Lower leg skin (tissue), 4 donors: ENCODE measurements around the gene NAMPT. TPM values are rescaled to one million over a fixed set of nuclear protein-coding genes. Genes with fewer than 3 reads are reported as not detected.
"Not testable (repeated sequence)": the region's sequence is repeated elsewhere in the genome, so short reads cannot be mapped to it uniquely, and the experiment has no call there.

Experiments used
- DNase-seq, 2 donors: peaks; one replicate each; pipeline ENCODE4 v3.0.0-alpha.2; 2019; ENCODE audit warnings: low spot score in 2 of 2
- H3K4me3 ChIP-seq: fragments of 200-600 bp; sonication (generic); 2 replicates; pipeline ENCODE4 v1.5.1; 2017; ENCODE audit warnings: mild to moderate bottlenecking, low read depth; ENCODE audit not compliant: poor library complexity, severe bottlenecking
- POLR2A ChIP-seq, 2 donors: fragments of 450-650 bp; IDR thresholded peaks; one replicate each; pipeline ENCODE4 v1.6.1; 2016 to 2017; ENCODE audit warnings: antibody characterized with exemption in 2 of 2, mild to moderate bottlenecking in 1 of 2, moderate library complexity in 1 of 2
- WGBS, 2 donors: methylation state at CpG; one replicate each; pipeline ENCODE4 v1.1.5; 2018; 5-methylcytosine and 5-hydroxymethylcytosine counted together
- intact Hi-C: fragments of 100-400 bp; cut with DNase I; formaldehyde crosslinking; loops from one replicate; pipeline ENCODE4 v1.15.0; 2023; ENCODE audit warnings: low total_unique reads
- total RNA-seq, 4 donors: library from RNA; depleted of rRNA; stranded (reverse); fragments of >200 nt; gene quantifications; one replicate each; pipeline ENCODE4 v1.1.0, GENCODE V29; 2016
- TF ChIP-seq, protein P1 (sequence below), 3 donors: fragments of 450-650 bp; IDR thresholded peaks; one replicate each; pipeline ENCODE4 v1.5.1; 2016; ENCODE audit warnings: antibody characterized with exemption in 3 of 3, mild to moderate bottlenecking in 3 of 3, moderate library complexity in 2 of 3

The NAMPT gene
- total RNA-seq, 4 donors from 2014 or later, result 94.9 to 170 (median 114) TPM

DNA sequence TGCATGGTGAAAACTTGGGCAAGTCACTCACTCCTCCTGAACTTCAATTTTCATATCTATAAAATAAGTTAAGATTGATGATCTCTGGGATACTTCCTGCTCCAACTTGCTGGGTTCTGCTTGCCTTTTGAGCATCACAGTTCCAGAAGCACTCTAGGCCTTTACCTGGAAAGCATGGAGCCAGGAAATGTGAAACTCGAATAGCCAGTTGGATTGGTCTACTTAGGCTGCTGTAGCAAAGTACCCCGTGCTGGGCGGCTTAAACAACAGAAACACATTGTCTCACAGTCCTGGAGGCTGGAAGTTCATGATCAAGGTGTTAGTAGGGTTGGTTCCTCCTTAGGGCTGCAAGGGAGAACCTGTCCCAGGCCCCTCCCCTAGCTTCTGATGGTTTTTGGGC, 64.5 kb downstream of the NAMPT start:
- DNase-seq, result peak in 1 of 2 donors; percentile 50
- 66 to 80% methylated on average over 3 of the region's 3 CpGs for WGBS, 2 donors
- TF ChIP-seq, protein P1, sequence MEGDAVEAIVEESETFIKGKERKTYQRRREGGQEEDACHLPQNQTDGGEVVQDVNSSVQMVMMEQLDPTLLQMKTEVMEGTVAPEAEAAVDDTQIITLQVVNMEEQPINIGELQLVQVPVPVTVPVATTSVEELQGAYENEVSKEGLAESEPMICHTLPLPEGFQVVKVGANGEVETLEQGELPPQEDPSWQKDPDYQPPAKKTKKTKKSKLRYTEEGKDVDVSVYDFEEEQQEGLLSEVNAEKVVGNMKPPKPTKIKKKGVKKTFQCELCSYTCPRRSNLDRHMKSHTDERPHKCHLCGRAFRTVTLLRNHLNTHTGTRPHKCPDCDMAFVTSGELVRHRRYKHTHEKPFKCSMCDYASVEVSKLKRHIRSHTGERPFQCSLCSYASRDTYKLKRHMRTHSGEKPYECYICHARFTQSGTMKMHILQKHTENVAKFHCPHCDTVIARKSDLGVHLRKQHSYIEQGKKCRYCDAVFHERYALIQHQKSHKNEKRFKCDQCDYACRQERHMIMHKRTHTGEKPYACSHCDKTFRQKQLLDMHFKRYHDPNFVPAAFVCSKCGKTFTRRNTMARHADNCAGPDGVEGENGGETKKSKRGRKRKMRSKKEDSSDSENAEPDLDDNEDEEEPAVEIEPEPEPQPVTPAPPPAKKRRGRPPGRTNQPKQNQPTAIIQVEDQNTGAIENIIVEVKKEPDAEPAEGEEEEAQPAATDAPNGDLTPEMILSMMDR (IDR thresholded peaks at IDR 0.05), result no peak
- TF ChIP-seq POLR2A (IDR thresholded peaks at IDR 0.05), result no peak
- intact Hi-C loops, result no loop called here
- no peak overlapping the region for H3K4me3 ChIP-seq

DNA sequence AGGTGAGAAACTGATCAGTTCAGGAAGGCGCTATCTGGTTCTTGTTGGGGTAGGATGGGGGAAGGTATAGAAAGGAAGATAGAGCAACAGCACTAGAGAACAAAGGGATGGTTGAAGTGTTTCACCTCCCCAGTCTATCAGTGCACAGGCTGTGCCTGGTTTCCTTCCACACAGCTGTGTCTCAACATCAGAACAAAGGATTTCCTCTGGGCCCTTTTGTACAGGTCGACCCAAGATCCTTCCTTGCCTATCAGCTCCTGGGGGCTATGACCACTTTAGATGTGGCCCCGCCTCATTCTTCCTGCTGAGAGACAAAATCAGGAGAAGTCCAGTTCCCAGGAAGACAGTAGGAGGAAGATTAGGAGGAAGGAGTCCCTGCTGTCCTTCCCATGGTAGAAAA, 65.6 kb downstream of the NAMPT start:
- 84 to 87% methylated on average over 3 of the region's 3 CpGs for WGBS, 2 donors
- no peak for DNase-seq
- no peak for TF ChIP-seq POLR2A (IDR thresholded peaks at IDR 0.05)
- TF ChIP-seq, protein P1 (IDR thresholded peaks at IDR 0.05), result no peak
- H3K4me3 ChIP-seq, result no peak overlapping the region
- intact Hi-C loops, result no loop called here

DNA sequence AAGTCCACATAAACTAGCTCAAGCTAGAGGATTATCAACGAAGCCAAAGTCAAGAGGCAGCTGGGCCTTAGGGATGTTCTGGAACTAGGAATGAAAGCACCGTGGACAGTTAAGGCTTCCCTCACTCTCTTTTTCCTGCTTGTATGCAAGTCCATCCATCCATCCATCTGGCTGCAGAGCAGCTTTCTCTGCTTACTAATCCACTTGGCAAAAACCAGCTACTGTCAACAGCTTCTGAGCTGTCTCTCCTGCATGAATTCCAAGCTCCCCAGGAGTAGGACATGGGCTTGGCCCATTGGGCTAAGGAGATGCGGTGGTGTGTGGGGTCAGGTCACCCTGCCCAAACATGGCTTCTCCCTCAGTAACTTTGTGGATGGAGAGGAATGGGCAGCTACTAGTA, 66.2 kb downstream of the NAMPT start:
- intact Hi-C loops, result no loop called here
- whole genome bisulfite sequencing, 2 donors, result 75 to 81% methylated on average over 3 of the region's 3 CpGs
- no peak overlapping the region for H3K4me3 ChIP-seq
- TF ChIP-seq POLR2A (IDR thresholded peaks at IDR 0.05), result no peak
- DNase-seq, result peak in 1 of 2 donors; percentile 22

DNA sequence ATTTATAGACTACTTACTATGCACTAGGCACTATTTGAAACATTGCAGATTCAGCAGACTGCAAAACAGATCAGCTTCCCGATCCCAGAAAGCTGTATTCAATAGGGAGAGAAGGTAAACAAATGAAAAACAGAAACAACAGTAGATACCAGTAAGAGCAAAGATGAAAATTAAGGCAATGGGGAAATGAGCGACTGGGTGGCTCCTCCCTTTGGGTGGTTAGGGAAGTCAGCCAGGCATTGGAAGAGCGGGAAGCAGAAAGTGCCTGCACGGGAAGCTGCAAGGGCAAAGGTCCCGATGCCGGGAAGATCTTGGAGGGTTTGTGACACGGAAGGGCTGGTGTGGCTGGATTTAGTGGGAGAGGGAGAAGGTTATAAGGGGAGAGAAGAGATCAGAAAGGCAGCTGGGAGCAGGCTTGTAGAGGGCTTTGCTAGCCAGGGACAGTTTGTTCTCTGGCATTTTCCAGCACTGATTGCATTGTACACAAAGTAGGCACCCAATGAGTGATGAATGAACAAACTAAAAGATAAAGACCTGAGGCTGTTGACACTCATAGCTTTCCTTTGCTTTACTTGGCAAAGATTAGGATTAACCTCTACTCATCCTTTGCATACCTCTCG, 67.8 kb downstream of the NAMPT start:
- WGBS, 2 donors, result 15 to 18% methylated on average over 8 of the region's 8 CpGs

DNA sequence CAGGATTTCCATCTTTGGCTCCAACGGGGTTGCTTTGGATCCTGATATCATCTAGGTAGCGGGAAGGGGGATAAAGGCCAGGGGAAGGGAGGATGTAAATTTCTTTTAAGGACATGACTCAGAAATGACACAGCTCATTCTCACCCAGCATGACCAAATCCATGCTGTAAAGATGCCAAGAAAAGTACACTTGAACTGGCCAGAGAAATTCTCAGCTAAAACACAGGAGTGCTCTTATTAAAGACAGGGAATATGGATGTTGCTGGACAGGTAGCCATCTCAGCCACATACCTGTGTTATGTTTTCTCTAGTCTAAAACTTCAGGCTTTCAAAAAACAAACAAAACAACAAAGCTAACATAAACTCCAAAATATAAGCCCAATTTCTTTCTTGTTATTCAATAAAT, 68.3 kb downstream of the NAMPT start:
- TF ChIP-seq, protein P1 (IDR thresholded peaks at IDR 0.05), result no peak
- no peak for TF ChIP-seq POLR2A (IDR thresholded peaks at IDR 0.05)
- WGBS, 2 donors, result 12 to 21% methylated on average over 2 of the region's 2 CpGs
- H3K4me3 ChIP-seq, result no peak overlapping the region
- intact Hi-C loops, result no loop called here
- peak in 1 of 2 donors; percentile 71 for DNase-seq

More for the DNA sequence above, 67.8 kb downstream of the NAMPT start:
- intact Hi-C loops, result no loop called here
- no peak for TF ChIP-seq POLR2A (IDR thresholded peaks at IDR 0.05)
- TF ChIP-seq, protein P1 (IDR thresholded peaks at IDR 0.05), result no peak
- H3K4me3 ChIP-seq, result no peak overlapping the region
- DNase-seq, result peak; percentile 77 to 94

DNA sequence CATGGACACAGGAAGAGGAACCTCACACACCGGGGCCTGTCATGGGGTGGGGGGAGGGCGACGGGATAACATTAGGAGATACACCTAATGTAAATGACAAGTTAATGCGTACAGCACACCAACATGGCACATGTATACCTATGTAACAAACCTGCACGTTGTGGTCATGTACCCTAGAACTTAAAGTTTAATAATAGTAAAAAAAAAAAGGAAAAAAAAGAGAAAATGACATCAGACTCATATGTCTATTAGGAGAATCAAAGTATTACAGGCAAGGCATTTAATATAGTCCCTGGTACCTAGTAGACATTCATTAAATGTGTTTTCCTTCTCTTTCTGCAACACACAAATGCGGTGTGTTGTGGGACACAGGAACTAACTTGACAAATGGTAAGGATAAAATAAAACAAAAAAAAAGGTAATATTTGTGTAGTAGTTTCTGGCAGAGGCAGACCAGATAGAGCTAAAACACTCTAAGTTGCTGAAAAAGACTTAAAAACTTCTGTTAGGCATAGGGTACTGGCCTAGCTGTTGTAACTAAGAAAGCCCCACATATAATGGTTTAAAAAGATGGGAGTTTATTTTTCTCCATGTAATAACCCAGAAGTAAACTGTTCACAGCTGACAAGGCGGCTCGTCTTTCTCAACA, 68.8 kb downstream of the NAMPT start:
- WGBS, 2 donors, result 63 to 65% methylated on average over 8 of the region's 8 CpGs
- intact Hi-C loops, result no loop called here

DNA sequence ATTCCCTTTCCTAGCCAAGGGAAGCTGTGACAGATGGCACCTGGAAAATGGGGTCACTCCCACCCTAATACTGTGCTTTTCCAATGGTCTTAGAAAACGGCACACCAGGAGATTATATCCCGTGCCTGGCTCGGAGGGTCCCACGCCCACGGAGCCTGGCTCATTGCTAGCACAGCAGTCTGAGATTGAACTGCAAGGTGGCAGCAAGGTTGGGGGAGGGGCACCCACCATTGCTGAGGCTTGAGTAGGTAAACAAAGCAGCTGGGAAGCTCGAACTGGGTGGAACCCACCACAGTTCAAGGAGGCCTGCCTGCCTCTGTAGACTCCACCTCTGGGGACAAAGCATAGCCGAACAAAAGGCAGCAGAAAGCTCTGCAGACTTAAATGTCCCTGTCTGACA, 75.8 kb downstream of the NAMPT start:
- H3K4me3 ChIP-seq, intact Hi-C loops, DNase-seq: not testable (repeated sequence)
- 91 to 95% methylated on average over 7 of the region's 7 CpGs for WGBS, 2 donors

More for the DNA sequence above, 68.8 kb downstream of the NAMPT start:
- TF ChIP-seq, protein P1 (IDR thresholded peaks at IDR 0.05), result no peak
- no peak overlapping the region for H3K4me3 ChIP-seq
- no peak for DNase-seq
